Neuronal stem cell (in vitro differentiated cells): ENCODE results near the gene NPTX1.

Experiments
- DNase-seq: peaks from one replicate; pipeline ENCODE4 v3.0.0-alpha.2; 2013; ENCODE audit warnings: low spot score
- H2AFZ ChIP-seq: one replicate; pipeline ENCODE4 v1.6.1; 2013; ENCODE audit warnings: mild to moderate bottlenecking, low read length, inconsistent platforms
- H2AK5ac ChIP-seq: 2 replicates; pipeline ENCODE4 v1.6.1; 2013; ENCODE audit warnings: low read depth, mild to moderate bottlenecking, inconsistent platforms, low read length, moderate library complexity, mixed read lengths
- H2BK120ac ChIP-seq: 2 replicates; pipeline ENCODE4 v1.6.1; 2013; ENCODE audit warnings: low read depth, mild to moderate bottlenecking, inconsistent platforms, low read length, moderate library complexity, mixed read lengths
- H2BK12ac ChIP-seq: one replicate; pipeline ENCODE4 v1.6.1; 2013; ENCODE audit warnings: low read length, inconsistent platforms
- H2BK15ac ChIP-seq: 2 replicates; pipeline ENCODE4 v1.6.1; 2013; ENCODE audit warnings: mild to moderate bottlenecking, low read length, inconsistent platforms, mixed read lengths
- H2BK5ac ChIP-seq: one replicate; pipeline ENCODE4 v1.6.1; 2013; ENCODE audit warnings: inconsistent platforms, mild to moderate bottlenecking, low read length, moderate library complexity
- H3K14ac ChIP-seq: one replicate; pipeline ENCODE4 v1.6.1; 2013; ENCODE audit warnings: low read length, inconsistent platforms
- H3K18ac ChIP-seq: 2 replicates; pipeline ENCODE4 v1.6.1; 2013; ENCODE audit warnings: low read length, inconsistent platforms
- H3K23ac ChIP-seq: 2 replicates; pipeline ENCODE4 v1.6.1; 2013; ENCODE audit warnings: low read depth, mild to moderate bottlenecking, mixed read lengths, low read length, inconsistent platforms; ENCODE audit not compliant: poor library complexity
- H3K27ac ChIP-seq: replicated peaks from 3 replicates; pipeline ENCODE4 v1.5.1; 2013; ENCODE audit warnings: low read length, inconsistent platforms
- H3K27me3 ChIP-seq, 3 experiments: 2 replicates each; pipeline ENCODE4 v1.6.1; 2013; ENCODE audit warnings: low read length in 3 of 3, mild to moderate bottlenecking in 2 of 3, inconsistent platforms in 1 of 3, low read depth in 1 of 3, mixed read lengths in 1 of 3, moderate library complexity in 1 of 3; ENCODE audit not compliant: control insufficient read depth in 3 of 3, insufficient read depth in 3 of 3
- H3K36me3 ChIP-seq, 2 donors: replicated peaks in 1 of 2; 2 replicates each; pipeline ENCODE4 v1.6.1; 2013; ENCODE audit warnings: low read length in 2 of 2; ENCODE audit not compliant: control insufficient read depth in 2 of 2, insufficient read depth in 2 of 2
- H3K4ac ChIP-seq: 2 replicates; pipeline ENCODE4 v1.6.1; 2013; ENCODE audit warnings: inconsistent platforms, mild to moderate bottlenecking, low read length, moderate library complexity
- H3K4me1 ChIP-seq, 2 donors: 1 replicate in 1 of 2; 2 replicates in 1 of 2; pipeline ENCODE4 v1.6.1; 2013; ENCODE audit warnings: low read length in 2 of 2, low read depth in 1 of 2; ENCODE audit not compliant: control insufficient read depth in 2 of 2, insufficient read depth in 1 of 2
- H3K4me2 ChIP-seq: one replicate; pipeline ENCODE4 v1.6.1; 2013; ENCODE audit warnings: mild to moderate bottlenecking, low read length, inconsistent platforms; ENCODE audit not compliant: insufficient read depth, poor library complexity, severe bottlenecking
- H3K4me3 ChIP-seq, 2 donors: 2 replicates each; pipeline ENCODE4 v1.5.1; 2013; ENCODE audit warnings: low read length in 2 of 2, mild to moderate bottlenecking in 2 of 2, inconsistent platforms in 1 of 2, moderate library complexity in 1 of 2
- H3K79me1 ChIP-seq: one replicate; pipeline ENCODE4 v1.6.1; 2013; ENCODE audit warnings: low read depth, mild to moderate bottlenecking, inconsistent platforms, low read length, moderate library complexity
- H3K9ac ChIP-seq: one replicate; pipeline ENCODE4 v1.6.1; 2013; ENCODE audit warnings: mild to moderate bottlenecking, low read depth, low read length, inconsistent platforms; ENCODE audit not compliant: poor library complexity
- H3K9me3 ChIP-seq, 2 donors: replicated peaks in 1 of 2; 2 replicates each; pipeline versions ENCODE3 to v1.6.1; 2013; ENCODE audit warnings: low read length in 2 of 2, mild to moderate bottlenecking in 2 of 2, inconsistent platforms in 1 of 2, low read depth in 1 of 2, mixed read lengths in 1 of 2, moderate library complexity in 1 of 2; ENCODE audit not compliant: control insufficient read depth in 2 of 2, insufficient read depth in 1 of 2
- H4K8ac ChIP-seq: one replicate; pipeline ENCODE4 v1.6.1; 2013; ENCODE audit warnings: low read depth, mild to moderate bottlenecking, inconsistent platforms, low read length, moderate library complexity
- H4K91ac ChIP-seq: one replicate; pipeline ENCODE4 v1.6.1; 2013; ENCODE audit warnings: low read length, low read depth, mild to moderate bottlenecking, inconsistent platforms; ENCODE audit not compliant: poor library complexity
- WGBS, 2 donors: extraction: QIAGEN DNeasy Blood & Tissue Kit; methylation state at CpG; one replicate each; pipeline ENCODE4 v1.1.7; 2013; ENCODE audit warnings: missing lambda C conversion rate in 2 of 2, mixed read lengths in 1 of 2; ENCODE audit not compliant: insufficient read length in 2 of 2, insufficient replicate concordance in 1 of 2; ENCODE audit errors: extremely low coverage in 2 of 2; 5-methylcytosine and 5-hydroxymethylcytosine counted together

The NPTX1 gene

DNA sequence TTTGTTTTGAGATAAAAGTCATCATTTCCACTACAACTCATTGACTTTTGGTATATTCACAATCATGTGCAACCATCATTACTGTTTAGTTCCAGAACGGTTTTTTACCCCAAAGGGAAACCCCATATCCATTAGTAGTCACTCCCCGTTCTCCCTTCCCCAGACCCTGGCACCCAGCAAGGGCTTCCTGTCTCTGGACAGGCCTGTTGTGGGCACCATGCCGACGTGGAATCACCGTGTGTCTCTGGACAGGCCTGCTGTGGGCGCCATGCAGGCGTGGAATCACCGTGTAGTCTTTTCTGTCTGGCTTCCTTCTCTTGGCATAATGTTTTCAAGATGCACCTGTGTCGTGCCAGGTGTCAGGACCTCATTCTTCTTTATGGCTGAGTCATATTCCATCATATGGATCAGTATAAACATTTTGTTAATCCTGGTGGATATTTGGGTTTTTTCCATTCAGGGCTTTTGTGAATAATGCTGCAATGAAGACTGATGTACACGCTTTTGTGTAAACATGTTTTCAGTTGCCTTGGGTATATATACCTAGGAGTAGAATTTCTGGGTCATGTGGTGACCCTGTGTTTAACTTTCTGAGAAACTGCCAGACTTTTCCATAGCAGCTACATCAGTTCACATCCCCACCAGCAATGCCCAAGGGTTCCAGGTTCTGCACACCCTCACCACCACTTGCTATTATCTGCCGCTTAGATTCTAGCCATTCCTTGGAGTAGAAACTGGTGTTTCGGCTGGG is 42.3 kb downstream of the NPTX1 start:
- H4K8ac ChIP-seq: no peak overlapping the region
- H3K14ac ChIP-seq: no peak overlapping the region
- no CpG with 5 or more reads among the region's 12 CpGs for WGBS, 2 donors
- H3K4me3 ChIP-seq: no peak overlapping the region
- no peak overlapping the region for H3K4ac ChIP-seq
- no peak overlapping the region for H2BK15ac ChIP-seq
- H2AFZ ChIP-seq: no peak overlapping the region
- H3K9ac ChIP-seq: no peak overlapping the region
- no peak overlapping the region for H3K27ac ChIP-seq
- H3K36me3 ChIP-seq: no peaks in the 10 kb centered on the region
- peaks cover 2% of the 10 kb centered on the region for H3K79me1 ChIP-seq
- no peak overlapping the region for H3K4me2 ChIP-seq
- no peak overlapping the region for H3K23ac ChIP-seq
- H2BK120ac ChIP-seq: no peak overlapping the region
- no peak overlapping the region for H2AK5ac ChIP-seq
- no peak overlapping the region for H4K91ac ChIP-seq
- H3K18ac ChIP-seq: no peak overlapping the region
- no peaks in the 10 kb centered on the region for H3K4me1 ChIP-seq
- DNase-seq: no peak
- no peak overlapping the region for H2BK12ac ChIP-seq
- no peak overlapping the region for H2BK5ac ChIP-seq
- H3K27me3 ChIP-seq: peaks cover 0 to 2% (median 0%) of the 10 kb centered on the region in 3 experiments
- H3K9me3 ChIP-seq: no peaks in the 10 kb centered on the region

GRCh38 chr17:80432961-80433550 is 43.4 kb downstream of the NPTX1 start:
- Histone ChIP-seq H3K9me3 (no peaks in the 10 kb centered on the region), H3K27ac (no peak overlapping the region), H2AFZ (no peak overlapping the region), H3K27me3 (peaks cover 0 to 2% (median 0%) of the 10 kb centered on the region in 3 experiments), H3K4me1 (no peaks in the 10 kb centered on the region), H2BK120ac (no peak overlapping the region), H4K8ac (no peak overlapping the region), H3K79me1 (peaks cover 2% of the 10 kb centered on the region), H3K18ac (no peak overlapping the region), H3K14ac (peak overlapping the region; percentile 78), H2BK12ac (no peak overlapping the region), H3K4ac (no peak overlapping the region), H2BK5ac (no peak overlapping the region), H3K36me3 (no peaks in the 10 kb centered on the region), H3K4me2 (no peak overlapping the region), H2BK15ac (no peak overlapping the region), H4K91ac (no peak overlapping the region), H3K4me3 (no peak overlapping the region), H3K23ac (no peak overlapping the region), H3K9ac (peak overlapping the region; percentile 7), H2AK5ac (no peak overlapping the region)
- no CpG with 5 or more reads among the region's 6 CpGs for WGBS, 2 donors
- no peak for DNase-seq

GRCh38 chr17:80432350-80432955 is 44.0 kb downstream of the NPTX1 start:
- Histone ChIP-seq H3K4ac (no peak overlapping the region), H3K4me1 (no peaks in the 10 kb centered on the region), H3K9ac (no peak overlapping the region), H3K9me3 (no peaks in the 10 kb centered on the region), H3K4me3 (no peak overlapping the region), H4K91ac (no peak overlapping the region), H3K27me3 (peaks cover 0 to 2% (median 0%) of the 10 kb centered on the region in 3 experiments), H3K4me2 (no peak overlapping the region), H2AFZ (no peak overlapping the region), H4K8ac (no peak overlapping the region), H2AK5ac (no peak overlapping the region), H3K36me3 (no peaks in the 10 kb centered on the region), H2BK5ac (no peak overlapping the region), H3K18ac (no peak overlapping the region), H2BK12ac (no peak overlapping the region), H3K27ac (no peak overlapping the region), H3K14ac (no peak overlapping the region), H3K23ac (peak overlapping the region; percentile 37), H3K79me1 (peaks cover 2% of the 10 kb centered on the region), H2BK15ac (no peak overlapping the region), H2BK120ac (no peak overlapping the region)
- no peak for DNase-seq
- no CpG with 5 or more reads among the region's 15 CpGs for WGBS, 2 donors
